HT-29 (cell line): Measurements from ENCODE around the gene CANT1. TPM values are rescaled to one million over a fixed set of nuclear protein-coding genes. Genes with fewer than 3 reads are reported as not detected.
A peak's percentile ranks its signal among the peaks of the same experiment; 100 is the strongest.
"Not testable (repeated sequence)": the region's sequence is repeated elsewhere in the genome, so short reads cannot be mapped to it uniquely, and the experiment has no call there.

Experiments used
- DNase-seq: peaks from one replicate; pipeline ENCODE4 v3.0.0-alpha.2; 2015; ENCODE audit warnings: low spot score
- total RNA-seq: library from RNA; depleted of rRNA; stranded (reverse); fragments of >200 nt; shearing (Covaris generic); gene quantifications from 2 replicates; pipeline ENCODE4 v1.2.3, GENCODE V29; 2014

The CANT1 gene
- total RNA-seq, 1 experiment from 2014 or later, result 89.2 TPM

DNA sequence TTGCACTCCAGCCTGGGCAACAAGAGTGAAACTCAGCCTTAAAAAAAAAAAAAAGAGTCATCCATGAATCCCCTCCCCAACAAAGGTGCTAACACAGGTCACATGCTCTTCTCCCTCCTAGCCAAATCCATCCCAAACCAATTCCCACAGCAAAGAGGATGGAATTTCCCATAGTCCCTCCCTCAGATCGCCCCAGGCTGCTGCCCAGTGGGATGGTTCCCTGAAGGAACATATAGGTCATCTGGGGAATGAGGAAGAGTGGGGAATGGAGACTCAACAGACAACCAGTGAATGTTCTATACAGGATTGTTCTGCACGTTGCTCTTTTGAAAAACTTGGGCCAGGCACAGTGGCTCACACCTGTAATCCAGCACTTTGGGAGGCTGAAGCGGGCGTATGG is 48.0 kb downstream of the CANT1 start:
- DNase-seq, result no peak

- no peak for DNase-seq
Observed at GRCh38 chr17:78960928-78961327, 48.6 kb downstream of the CANT1 start.

- no peak for DNase-seq
Observed at GRCh38 chr17:78959803-78960202, 49.8 kb downstream of the CANT1 start.

DNA sequence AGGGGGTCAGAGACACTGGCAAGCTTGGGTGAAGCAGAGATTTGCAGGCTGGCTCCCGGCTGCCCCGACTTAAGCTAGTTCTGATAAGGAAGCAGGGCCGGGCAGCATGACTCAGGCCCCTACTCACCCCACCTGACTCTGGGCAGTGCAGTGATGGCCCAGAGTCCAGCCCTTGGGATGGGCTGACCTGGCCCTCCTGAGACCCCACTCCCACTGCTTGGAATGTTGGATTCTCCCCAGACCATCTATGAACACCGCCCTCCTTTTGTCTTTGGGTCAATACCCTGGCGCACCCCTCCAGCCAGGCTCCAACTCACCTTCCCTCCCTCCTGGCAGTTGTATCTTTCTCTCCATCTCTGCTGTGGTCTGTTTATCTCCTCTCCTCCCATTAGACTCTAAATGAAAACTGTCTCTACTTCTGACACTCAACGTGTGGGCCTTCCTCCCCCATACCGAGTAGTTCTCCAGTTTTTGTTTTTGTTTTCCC is 50.9 kb downstream of the CANT1 start:
- DNase-seq, result peak; percentile 66

GRCh38 chr17:78957128-78957527 is 52.4 kb downstream of the CANT1 start:
- no peak for DNase-seq

DNA sequence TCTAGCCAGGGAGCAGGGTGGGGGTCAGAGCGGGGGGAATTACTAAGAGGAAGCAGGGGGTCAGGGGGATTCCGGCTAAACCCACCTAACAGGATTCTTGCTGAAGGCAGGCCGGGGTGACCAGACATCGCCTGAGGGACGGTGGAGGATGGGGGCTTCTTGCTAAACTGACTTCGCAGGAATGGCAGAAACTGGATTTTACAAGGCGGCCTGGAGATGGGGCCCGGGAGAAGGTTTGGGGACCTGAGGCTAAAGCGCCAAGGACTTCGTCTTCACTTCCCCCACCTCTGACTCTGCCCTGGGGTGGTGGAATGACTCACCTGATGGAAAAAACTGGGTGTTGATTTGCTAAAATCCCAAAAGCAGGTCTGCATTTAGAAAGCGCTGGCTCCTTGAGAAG is 53.3 kb downstream of the CANT1 start:
- DNase-seq, result no peak

DNA sequence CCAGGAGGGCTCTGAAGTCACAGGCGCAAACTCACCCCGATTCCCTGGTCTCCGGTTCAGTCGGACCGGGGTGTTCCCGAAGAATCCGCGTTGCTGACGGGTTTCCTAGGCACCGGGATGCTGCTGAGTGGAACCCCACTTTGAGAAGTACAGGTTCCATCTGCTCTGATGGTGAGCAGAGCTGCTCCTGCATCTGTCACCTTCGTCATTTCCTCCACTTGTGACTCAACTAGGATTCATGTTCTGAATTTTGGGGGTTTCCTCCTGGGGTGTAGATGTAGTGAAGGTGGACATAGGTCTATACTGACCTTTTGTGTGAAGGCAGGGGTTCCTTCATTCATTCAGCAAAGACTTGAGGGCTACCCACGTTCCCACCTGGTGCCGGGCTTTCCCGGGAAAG is 54.9 kb downstream of the CANT1 start:
- no peak for DNase-seq

GRCh38 chr17:78953356-78954350 is 55.9 kb downstream of the CANT1 start:
- no peak for DNase-seq

GRCh38 chr17:78952706-78953105 is 56.9 kb downstream of the CANT1 start:
- no peak for DNase-seq

GRCh38 chr17:78951967-78952551 is 57.5 kb downstream of the CANT1 start:
- DNase-seq, result no peak

DNA sequence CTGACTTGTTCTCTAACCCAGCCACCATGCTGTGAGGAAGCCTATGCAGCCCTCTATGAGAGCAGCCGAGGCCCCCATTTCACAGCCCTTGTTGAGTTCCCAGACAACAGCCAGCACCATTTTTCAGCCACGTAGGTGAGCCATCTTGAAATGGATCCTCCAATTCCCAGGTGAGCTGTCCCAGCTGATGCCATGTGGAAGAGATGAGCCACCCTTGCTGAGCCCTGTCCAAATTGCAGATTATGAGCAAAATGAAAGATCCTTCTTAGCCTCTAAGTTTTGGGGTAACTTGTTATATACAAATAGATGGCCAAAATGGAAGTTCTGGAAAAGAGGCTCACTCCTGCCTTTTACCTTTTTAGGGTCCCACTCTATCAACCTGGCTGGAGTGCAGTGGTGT is 58.7 kb downstream of the CANT1 start:
- no peak for DNase-seq

DNA sequence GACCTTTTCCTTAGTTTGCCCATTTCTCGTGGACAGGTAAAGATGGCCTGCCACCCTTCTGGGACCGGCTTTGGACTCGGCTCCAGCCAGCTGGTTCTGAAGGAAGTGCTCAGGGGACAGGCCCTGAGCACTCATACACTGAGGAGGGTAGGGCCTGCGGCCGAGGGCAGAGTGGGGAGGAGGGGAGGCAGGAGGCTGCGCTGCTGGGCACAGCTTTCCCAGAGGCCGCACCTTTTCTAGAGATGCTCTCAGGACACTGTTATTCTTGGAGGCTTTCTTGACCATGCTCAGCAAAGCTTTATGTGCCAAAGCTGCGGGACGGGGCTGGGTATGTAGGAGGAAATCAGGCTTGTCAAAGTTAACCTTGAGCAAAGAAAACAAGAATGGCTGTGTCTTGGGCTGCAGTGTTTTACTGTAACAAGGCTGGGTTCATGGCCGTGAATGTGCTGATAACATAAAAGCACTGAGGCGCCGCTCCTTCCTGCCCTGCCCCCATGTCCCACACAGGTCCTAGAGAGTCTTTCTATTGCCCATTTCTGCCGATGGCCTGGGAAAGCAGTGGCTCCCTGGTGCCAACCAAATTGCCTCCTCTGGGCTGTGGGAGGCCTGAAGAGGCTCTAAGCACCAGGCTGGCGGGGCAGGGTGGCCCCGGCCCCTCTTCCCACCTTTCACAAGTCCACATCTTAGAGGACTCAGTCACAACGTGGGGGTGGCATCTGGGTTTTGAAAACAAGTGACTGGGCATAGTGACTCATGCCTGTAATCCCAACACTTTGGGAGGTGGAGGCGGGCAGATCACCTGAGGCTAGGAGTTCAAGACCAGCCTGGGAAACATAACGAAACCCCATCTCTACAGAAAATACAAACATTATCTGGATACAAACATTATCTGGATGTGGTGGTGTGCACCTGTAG is 62.1 kb downstream of the CANT1 start:
- no peak for DNase-seq

- no peak for DNase-seq
Observed at GRCh38 chr17:78946631-78947030, 62.9 kb downstream of the CANT1 start.

DNA sequence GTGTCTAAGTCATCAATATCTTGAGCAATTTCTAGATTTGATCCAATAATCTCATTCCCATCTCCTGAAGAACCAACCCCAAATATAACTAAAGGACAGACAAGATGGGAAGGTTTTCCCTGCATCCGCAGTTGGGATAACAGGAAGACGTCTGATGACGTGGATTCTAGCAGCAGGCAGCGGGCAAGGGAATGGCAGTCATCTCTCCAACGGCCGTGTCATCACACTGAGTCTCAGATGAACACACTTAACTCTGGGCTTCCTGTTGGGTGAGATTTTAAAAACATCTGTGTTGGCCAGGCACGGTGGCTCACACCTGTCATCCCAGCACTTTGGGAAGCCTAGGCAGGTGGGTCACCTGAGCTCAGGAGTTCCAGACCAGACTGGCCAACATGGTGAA is 63.4 kb downstream of the CANT1 start:
- DNase-seq, result no peak

GRCh38 chr17:78945455-78945854 is 64.1 kb downstream of the CANT1 start:
- DNase-seq, result not testable (repeated sequence)

DNA sequence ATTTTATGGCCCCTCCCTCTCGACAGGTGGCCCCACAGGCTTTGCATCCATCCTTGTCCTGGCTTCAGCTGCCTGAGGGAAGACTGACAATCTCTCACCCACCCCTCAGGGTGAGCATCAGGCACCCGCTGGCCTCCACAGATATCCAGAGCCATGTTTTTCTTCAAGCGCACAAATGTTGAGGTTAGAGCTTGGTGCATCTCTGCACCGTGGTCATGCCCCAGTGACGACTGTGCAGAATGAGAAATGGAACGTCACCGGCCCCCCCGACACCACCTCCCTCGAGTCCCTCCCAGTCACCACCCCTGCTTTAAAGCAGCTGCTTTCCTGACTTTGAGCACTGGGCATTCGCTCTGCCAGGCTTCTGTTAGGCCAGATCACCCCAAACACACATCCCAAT is 64.6 kb downstream of the CANT1 start:
- no peak for DNase-seq

DNA sequence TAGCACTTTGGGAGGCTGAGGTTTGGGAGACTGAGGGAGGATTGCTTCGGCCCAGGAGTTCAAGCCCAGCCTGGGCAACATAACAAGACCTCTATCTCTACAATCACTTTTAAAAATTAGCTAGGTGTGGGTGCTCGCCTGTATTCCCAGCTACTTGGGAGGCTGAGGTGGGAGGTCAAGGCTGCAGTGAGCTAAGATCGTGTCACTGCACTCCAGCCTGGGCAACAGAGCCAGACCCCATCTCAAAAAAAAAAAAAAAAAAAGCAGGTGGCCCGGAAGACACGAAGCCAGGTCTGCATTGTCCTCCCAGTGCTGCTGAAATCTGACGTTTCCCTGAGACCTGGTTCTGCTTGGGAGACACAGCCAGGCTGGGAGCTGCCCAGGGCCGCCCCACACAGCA is 65.5 kb downstream of the CANT1 start:
- DNase-seq, result no peak
